ENCODE measurements around the gene KRTAP4-6. TPM values are rescaled to one million over a fixed set of nuclear protein-coding genes. Genes with fewer than 3 reads are reported as not detected.

The KRTAP4-6 gene
- not detected for total RNA-seq

GRCh38 chr17:41140360-41141131 is at the start of gene KRTAP4-6:
Gene KRTAP4-6, minus strand, starts transcription at chr17:41140544. Its CDS starts 57 bp downstream, at chr17:41140487.

GRCh38 chr17:41189837-41190318 is 49.5 kb upstream of the KRTAP4-6 start, which contains the start of gene KRTAP9-1:
Gene KRTAP9-1, plus strand, starts transcription at chr17:41189887. Its CDS starts 0 bp downstream, at chr17:41189887.

GRCh38 chr17:41184480-41184961 is 44.2 kb upstream of the KRTAP4-6 start, which contains the start of gene KRTAP4-1:
Gene KRTAP4-1, minus strand, starts transcription at chr17:41184911. Its CDS starts 57 bp downstream, at chr17:41184854.

GRCh38 chr17:41177727-41178271 is 37.5 kb upstream of the KRTAP4-6 start, which contains the start of gene KRTAP4-2:
Gene KRTAP4-2, minus strand, starts transcription at chr17:41178221. Its CDS starts 57 bp downstream, at chr17:41178164.

GRCh38 chr17:41168121-41168520 is 27.8 kb upstream of the KRTAP4-6 start, which contains the start of gene KRTAP4-3:
Gene KRTAP4-3, minus strand, starts transcription at chr17:41168221. Its CDS starts 49 bp downstream, at chr17:41168172.

GRCh38 chr17:41160648-41161047 is 20.3 kb upstream of the KRTAP4-6 start, which contains the start of gene KRTAP4-4:
Gene KRTAP4-4, minus strand, starts transcription at chr17:41160748. Its CDS starts 57 bp downstream, at chr17:41160691.

GRCh38 chr17:41149652-41149985 is 9.3 kb upstream of the KRTAP4-6 start, which contains the start of gene KRTAP4-5:
Gene KRTAP4-5, minus strand, starts transcription at chr17:41149825. Its CDS starts 58 bp downstream, at chr17:41149767.

GRCh38 chr17:41123991-41124371 is 16.4 kb downstream of the KRTAP4-6 start, which contains the start of gene KRTAP4-12:
Gene KRTAP4-12, minus strand, starts transcription at chr17:41124182. Its CDS starts 60 bp downstream, at chr17:41124122.

GRCh38 chr17:41117846-41118386 is 22.4 kb downstream of the KRTAP4-6 start, which contains the start of gene KRTAP4-11:
Gene KRTAP4-11, minus strand, starts transcription at chr17:41118373. Its CDS starts 58 bp downstream, at chr17:41118315.

GRCh38 chr17:41105347-41105746 is 35.0 kb downstream of the KRTAP4-6 start, which contains the start of gene KRTAP4-9:
Gene KRTAP4-9, plus strand, starts transcription at chr17:41105389. Its CDS starts 0 bp downstream, at chr17:41105389.

GRCh38 chr17:41101586-41102259 is 38.6 kb downstream of the KRTAP4-6 start, which contains the start of gene KRTAP4-16:
Gene KRTAP4-16, minus strand, starts transcription at chr17:41102209. Its CDS starts 0 bp downstream, at chr17:41102209.

GRCh38 chr17:41098042-41098441 is 42.3 kb downstream of the KRTAP4-6 start, which contains the start of gene KRTAP4-8:
Gene KRTAP4-8, minus strand, starts transcription at chr17:41098142. Its CDS starts 58 bp downstream, at chr17:41098084.

Small RNA genes within 50 kb of the gene (small RNA-seq; reads per million reads assigned to genes)
- not detected for gene KRTAP4-17P

Other genes starting within 250 kb of the KRTAP4-6 start
- gene KRT23, start 202.9 kb downstream of the KRTAP4-6 start, total RNA-seq = 0.46 TPM
- gene KRT39, start 173.6 kb downstream of the KRTAP4-6 start, total RNA-seq = not detected
- gene KRT40, start 156.2 kb downstream of the KRTAP4-6 start, total RNA-seq = not detected
- gene KRTAP3-3, start 146.4 kb downstream of the KRTAP4-6 start, total RNA-seq = not detected
- gene KRTAP3-2, start 140.6 kb downstream of the KRTAP4-6 start, total RNA-seq = not detected
- gene KRTAP3-1, start 131.4 kb downstream of the KRTAP4-6 start, total RNA-seq = not detected
- gene KRTAP1-5, start 113.3 kb downstream of the KRTAP4-6 start, total RNA-seq = not detected
- not detected for gene KRTAP1-4, start 110.3 kb downstream of the KRTAP4-6 start, total RNA-seq
- not detected for gene KRTAP1-3, start 105.7 kb downstream of the KRTAP4-6 start, total RNA-seq
- not detected for gene KRTAP1-1, start 99.1 kb downstream of the KRTAP4-6 start, total RNA-seq
- gene KRTAP2-1, start 93.2 kb downstream of the KRTAP4-6 start, total RNA-seq = not detected
- gene KRTAP2-2, start 85.3 kb downstream of the KRTAP4-6 start, total RNA-seq = not detected
- gene KRTAP2-3, start 80.4 kb downstream of the KRTAP4-6 start, total RNA-seq = not detected
- not detected for gene KRTAP2-4, start 74.7 kb downstream of the KRTAP4-6 start, total RNA-seq
- not detected for gene KRTAP4-7, start 56.4 kb downstream of the KRTAP4-6 start, total RNA-seq
- gene KRTAP4-8, start 42.4 kb downstream of the KRTAP4-6 start, total RNA-seq = not detected
- not detected for gene KRTAP4-16, start 38.3 kb downstream of the KRTAP4-6 start, total RNA-seq
- not detected for gene KRTAP4-9, start 35.2 kb downstream of the KRTAP4-6 start, total RNA-seq
- gene KRTAP4-11, start 22.2 kb downstream of the KRTAP4-6 start, total RNA-seq = not detected
- gene KRTAP4-12, start 16.4 kb downstream of the KRTAP4-6 start, total RNA-seq = not detected
- gene KRTAP4-5, start 9.3 kb upstream of the KRTAP4-6 start, total RNA-seq = not detected
- not detected for gene KRTAP4-4, start 20.2 kb upstream of the KRTAP4-6 start, total RNA-seq
- gene KRTAP4-3, start 27.7 kb upstream of the KRTAP4-6 start, total RNA-seq = not detected
- not detected for gene KRTAP4-2, start 37.7 kb upstream of the KRTAP4-6 start, total RNA-seq
- gene KRTAP4-1, start 44.4 kb upstream of the KRTAP4-6 start, total RNA-seq = not detected
- not detected for gene KRTAP9-1, start 49.3 kb upstream of the KRTAP4-6 start, total RNA-seq
- gene KRTAP9-2, start 86.1 kb upstream of the KRTAP4-6 start, total RNA-seq = not detected
- gene KRTAP9-3, start 91.9 kb upstream of the KRTAP4-6 start, total RNA-seq = not detected
- not detected for gene KRTAP9-8, start 97.5 kb upstream of the KRTAP4-6 start, total RNA-seq
- not detected for gene KRTAP9-4, start 109.1 kb upstream of the KRTAP4-6 start, total RNA-seq
- gene KRTAP9-9, start 114.8 kb upstream of the KRTAP4-6 start, total RNA-seq = not detected
- gene KRTAP9-6, start 124.8 kb upstream of the KRTAP4-6 start, total RNA-seq = not detected
- gene KRTAP9-7, start 135.2 kb upstream of the KRTAP4-6 start, total RNA-seq = not detected
- gene KRTAP29-1, start 162.3 kb upstream of the KRTAP4-6 start, total RNA-seq = not detected
- gene KRTAP16-1, start 168.8 kb upstream of the KRTAP4-6 start, total RNA-seq = not detected
- gene KRTAP17-1, start 175.2 kb upstream of the KRTAP4-6 start, total RNA-seq = not detected
- not detected for gene KRT33A, start 210.3 kb upstream of the KRTAP4-6 start, total RNA-seq
- not detected for gene KRT33B, start 229.3 kb upstream of the KRTAP4-6 start, total RNA-seq
- gene KRT34, start 241.8 kb upstream of the KRTAP4-6 start, total RNA-seq = not detected

Data from diencephalon (tissue), 1 donor.